BJ (cell line): ENCODE results near the gene LEMD2. TPM values are rescaled to one million over a fixed set of nuclear protein-coding genes. Genes with fewer than 3 reads are reported as not detected.

Experiments used
- CTCF ChIA-PET: fragments of 350-600 bp; formaldehyde crosslinking; extraction: SDS; loops from one replicate; lab custom pipeline; 2021; ENCODE audit warnings: antibody characterized with exemption, inconsistent platforms; lab: Yijun Ruan, JAX
- POLR2A ChIA-PET: fragments of 300-600 bp; sonication (Branson Sonifier 250); formaldehyde crosslinking; extraction: SDS; loops from one replicate; lab custom pipeline; 2021; ENCODE audit warnings: antibody characterized with exemption; lab: Charles Lee
- DNase-seq: peaks from one replicate; pipeline ENCODE4 v3.0.0-alpha.2; 2011; ENCODE audit warnings: low read depth
- H3K27me3 ChIP-seq: 2 replicates; pipeline ENCODE4 v1.6.0; 2011; ENCODE audit warnings: low read length; ENCODE audit not compliant: control insufficient read depth, insufficient read depth
- H3K36me3 ChIP-seq: 2 replicates; pipeline ENCODE4 v1.5.1; 2011; ENCODE audit warnings: low read length; ENCODE audit not compliant: control insufficient read depth, insufficient read depth
- H3K4me3 ChIP-seq: 2 replicates; pipeline ENCODE4 v1.5.1; 2011; ENCODE audit warnings: low read depth, mild to moderate bottlenecking, control low read depth, low read length
- polyA plus RNA-seq: library from polyadenylated mRNA; depleted of rRNA; stranded (reverse); fragments of >200 nt; gene quantifications from 2 replicates; pipeline ENCODE4 v1.2.3, GENCODE V29; 2011
- TF ChIP-seq, protein P1 (sequence below): IDR thresholded peaks from 2 replicates; pipeline ENCODE4 v1.5.1; 2011; ENCODE audit warnings: low read depth, mild to moderate bottlenecking, control low read depth, inconsistent platforms, low read length, moderate library complexity; ENCODE audit not compliant: insufficient read depth

Gene LEMD2
- polyA plus RNA-seq, 1 experiment = 59.8 TPM

DNA sequence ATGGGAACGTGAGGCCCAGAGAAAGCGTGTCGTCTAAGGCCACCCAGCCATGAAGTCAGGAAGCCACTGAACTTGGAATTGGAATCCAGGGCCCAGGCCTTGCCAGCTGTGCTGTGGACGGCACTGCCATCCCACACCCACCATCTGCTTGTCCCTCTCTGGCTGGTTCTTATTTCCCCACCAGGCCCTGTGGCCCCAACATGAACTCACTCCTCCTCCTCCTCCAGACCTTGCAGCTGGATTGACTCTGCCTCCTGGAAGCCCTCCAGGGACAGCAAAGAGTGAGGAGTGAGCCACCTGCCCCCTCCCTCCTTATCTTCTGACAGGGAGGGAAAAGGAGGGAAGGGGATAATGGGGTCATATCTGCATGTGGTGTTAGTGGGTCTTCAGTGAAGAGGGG lies 26.2 kb downstream of the LEMD2 start:
- TF ChIP-seq, protein P1, sequence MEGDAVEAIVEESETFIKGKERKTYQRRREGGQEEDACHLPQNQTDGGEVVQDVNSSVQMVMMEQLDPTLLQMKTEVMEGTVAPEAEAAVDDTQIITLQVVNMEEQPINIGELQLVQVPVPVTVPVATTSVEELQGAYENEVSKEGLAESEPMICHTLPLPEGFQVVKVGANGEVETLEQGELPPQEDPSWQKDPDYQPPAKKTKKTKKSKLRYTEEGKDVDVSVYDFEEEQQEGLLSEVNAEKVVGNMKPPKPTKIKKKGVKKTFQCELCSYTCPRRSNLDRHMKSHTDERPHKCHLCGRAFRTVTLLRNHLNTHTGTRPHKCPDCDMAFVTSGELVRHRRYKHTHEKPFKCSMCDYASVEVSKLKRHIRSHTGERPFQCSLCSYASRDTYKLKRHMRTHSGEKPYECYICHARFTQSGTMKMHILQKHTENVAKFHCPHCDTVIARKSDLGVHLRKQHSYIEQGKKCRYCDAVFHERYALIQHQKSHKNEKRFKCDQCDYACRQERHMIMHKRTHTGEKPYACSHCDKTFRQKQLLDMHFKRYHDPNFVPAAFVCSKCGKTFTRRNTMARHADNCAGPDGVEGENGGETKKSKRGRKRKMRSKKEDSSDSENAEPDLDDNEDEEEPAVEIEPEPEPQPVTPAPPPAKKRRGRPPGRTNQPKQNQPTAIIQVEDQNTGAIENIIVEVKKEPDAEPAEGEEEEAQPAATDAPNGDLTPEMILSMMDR = no peak
- H3K4me3 ChIP-seq = no peak overlapping the region
- CTCF ChIA-PET = interaction anchor here (0.7 to 24.3 kb wide), 15 partner anchors 2 to 392 kb away, joined by 3 to 567 read pairs (median 5); partner anchors contain the start of genes IP6K3 and UQCC2
- H3K27me3 ChIP-seq = no peaks in the 10 kb centered on the region
- no peaks in the 10 kb centered on the region for H3K36me3 ChIP-seq
- POLR2A ChIA-PET = no interaction called here
- DNase-seq = no peak

DNA sequence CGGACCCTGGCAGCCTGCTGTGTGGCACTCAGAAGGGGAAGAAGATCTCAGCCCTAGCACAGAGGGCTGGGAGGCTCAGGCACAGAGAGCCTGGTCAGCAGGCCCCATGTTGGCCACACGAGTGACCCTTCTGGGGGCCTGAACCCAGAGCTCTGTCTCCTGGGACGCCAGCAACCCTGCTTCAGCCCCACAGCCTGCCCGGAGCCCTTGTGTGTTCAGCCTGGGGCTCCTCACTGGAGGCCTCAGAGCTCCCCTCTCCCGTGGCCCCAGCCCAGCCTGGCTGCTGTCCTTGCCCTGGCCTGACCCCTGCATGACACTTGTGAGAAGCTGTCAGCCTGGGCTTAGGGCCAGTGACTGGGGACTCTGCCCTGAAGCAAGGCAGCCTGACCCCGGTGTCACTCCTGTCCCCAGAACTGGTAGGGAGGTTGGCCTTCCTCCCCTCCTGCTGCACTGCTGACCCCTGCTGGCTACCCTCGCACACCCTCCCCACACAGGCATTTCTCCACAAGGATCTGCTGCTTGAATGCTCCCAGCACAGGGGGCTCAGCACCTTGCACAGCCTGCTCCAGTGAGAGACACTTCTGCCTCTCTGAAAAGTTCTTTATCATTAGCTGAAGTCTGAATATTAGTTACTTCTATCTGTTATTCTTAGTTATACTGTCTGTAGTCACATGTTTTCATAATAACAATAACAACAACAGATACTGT lies 26.9 kb downstream of the LEMD2 start:
- no peaks in the 10 kb centered on the region for H3K27me3 ChIP-seq
- CTCF ChIA-PET = interaction anchor here (0.5 to 24.3 kb wide), 23 partner anchors 3 to 393 kb away, joined by 3 to 567 read pairs (median 5); partner anchors contain the start of genes BAK1, IP6K3 and UQCC2
- H3K4me3 ChIP-seq = no peak overlapping the region
- DNase-seq = no peak
- TF ChIP-seq, protein P1 = peak; percentile 85
- H3K36me3 ChIP-seq = no peaks in the 10 kb centered on the region
- POLR2A ChIA-PET = no interaction called here

DNA sequence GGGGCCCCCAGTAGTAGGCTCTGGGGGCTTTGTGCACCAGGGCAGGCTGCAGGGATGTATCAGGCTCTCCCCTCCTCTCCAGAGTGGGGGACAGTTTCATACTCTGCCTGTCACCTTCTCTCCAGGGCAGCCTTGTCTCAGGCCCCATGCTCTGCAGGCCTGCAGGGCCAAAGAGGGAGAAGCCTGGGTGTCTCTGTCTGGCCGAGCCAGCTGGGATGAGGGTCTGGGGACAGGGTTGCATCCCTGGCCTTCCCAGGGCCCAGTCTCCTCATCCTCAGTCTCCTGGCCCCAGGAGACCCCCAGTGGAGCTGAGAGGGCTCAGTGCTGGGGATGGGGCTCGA lies 27.4 kb downstream of the LEMD2 start:
- H3K27me3 ChIP-seq = no peaks in the 10 kb centered on the region
- no peak overlapping the region for H3K4me3 ChIP-seq
- ChIA-PET POLR2A (no interaction called here), CTCF (interaction anchor here (0.6 to 24.3 kb wide), 18 partner anchors 3 to 394 kb away, joined by 3 to 567 read pairs (median 6); partner anchors contain the start of genes BAK1, IP6K3 and UQCC2)
- H3K36me3 ChIP-seq = no peaks in the 10 kb centered on the region
- DNase-seq = no peak
- TF ChIP-seq, protein P1 = no peak

DNA sequence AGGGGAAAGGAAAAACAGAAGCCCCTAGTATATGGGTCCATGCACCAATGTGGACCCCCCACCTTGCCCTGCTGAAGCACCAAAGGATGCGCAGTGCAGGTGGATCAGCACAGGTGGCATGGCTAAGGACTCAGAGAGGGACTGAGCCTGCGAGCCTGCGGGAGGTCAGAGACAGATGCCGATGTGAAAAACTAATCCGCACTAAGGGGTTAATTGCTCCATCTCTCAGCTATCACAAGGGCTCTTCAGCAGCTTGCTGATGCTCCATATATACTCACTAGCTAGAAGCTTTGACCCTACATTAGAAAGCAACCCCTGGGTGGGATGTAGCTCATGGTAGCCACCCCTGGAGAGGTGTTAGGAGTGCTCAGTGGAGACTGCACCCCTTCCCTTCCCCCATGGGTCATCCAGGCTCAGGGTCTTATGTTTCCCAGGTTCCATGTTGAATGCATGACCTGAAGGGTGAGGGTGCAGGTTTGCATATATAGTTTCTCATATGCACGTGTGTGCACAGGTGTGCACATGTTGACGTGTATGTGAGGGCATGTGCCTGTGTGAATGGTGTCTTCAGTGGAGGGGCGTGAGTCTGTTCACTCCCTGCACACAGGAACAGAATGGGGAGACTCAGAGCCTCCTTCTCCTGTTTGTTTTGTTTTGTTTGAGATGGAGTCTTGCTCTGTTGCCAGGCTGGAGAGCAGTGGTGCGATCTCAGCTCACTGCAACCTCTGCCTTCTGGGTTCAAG lies 28.9 kb downstream of the LEMD2 start:
- H3K36me3 ChIP-seq = no peaks in the 10 kb centered on the region
- H3K4me3 ChIP-seq = no peak overlapping the region
- TF ChIP-seq, protein P1 = no peak
- no peaks in the 10 kb centered on the region for H3K27me3 ChIP-seq
- no peak for DNase-seq
- CTCF ChIA-PET = interaction anchor here (0.7 to 24.3 kb wide), 7 partner anchors 5 to 268 kb away, joined by 3 to 567 read pairs (median 24); partner anchors contain the start of genes IP6K3 and UQCC2
- POLR2A ChIA-PET = no interaction called here

DNA sequence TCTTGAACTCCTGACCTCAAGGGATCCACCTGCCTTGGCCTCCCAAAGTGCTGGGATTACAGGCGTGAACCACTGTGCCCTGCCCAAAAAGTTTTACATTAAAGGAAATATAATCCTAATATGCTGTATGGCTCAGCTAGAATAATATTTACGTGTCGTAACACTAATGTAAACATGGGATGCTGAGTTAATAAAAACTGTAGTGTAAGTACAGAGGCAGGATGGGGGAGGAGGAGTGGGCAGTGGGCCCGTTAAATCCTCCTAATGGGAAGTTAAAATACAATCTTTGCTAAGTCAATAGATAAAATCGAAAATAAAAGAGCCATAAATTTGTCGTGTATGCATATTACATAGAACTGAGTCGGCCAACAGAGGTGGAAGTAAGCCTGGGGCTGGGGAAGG lies 30.1 kb downstream of the LEMD2 start:
- ChIA-PET POLR2A (no interaction called here), CTCF (interaction anchor here (2.1 to 24.3 kb wide), 4 partner anchors 6 to 174 kb away, joined by 6 to 567 read pairs (median 288); partner anchors contain the start of genes IP6K3 and UQCC2)
- Histone ChIP-seq H3K4me3 (no peak overlapping the region), H3K36me3 (no peaks in the 10 kb centered on the region), H3K27me3 (no peaks in the 10 kb centered on the region)
- DNase-seq = no peak
- TF ChIP-seq, protein P1 = no peak
